OCI-LY7 (cell line): Measurements from ENCODE around the gene DSTYK.
A peak's percentile ranks its signal among the peaks of the same experiment; 100 is the strongest.

Experiments used
- CTCF ChIP-seq: fragments of 200-600 bp; sonication (generic); conservative IDR thresholded peaks from 2 replicates; pipeline ENCODE4 v1.5.1; 2014; ENCODE audit warnings: mild to moderate bottlenecking, antibody characterized with exemption, low read length, moderate library complexity, mixed read lengths
- EZH2phosphoT487 ChIP-seq: fragments of 200-600 bp; sonication (generic); IDR thresholded peaks from 2 replicates; pipeline ENCODE4 v1.6.1; 2018; ENCODE audit warnings: low read depth, borderline replicate concordance, mild to moderate bottlenecking, mixed run types, antibody characterized with exemption, low read length, moderate library complexity, mixed read lengths

- TF ChIP-seq CTCF, result 0 out of 2 replicates have a peak, but pooled peaks have one; percentile 13
- TF ChIP-seq EZH2phosphoT487, result no peak
These were observed 18.6 kb upstream of the DSTYK start for GRCh38 chr1:205229916-205230700.
